ENCODE results near the gene PTGDR2. TPM values are rescaled to one million over a fixed set of nuclear protein-coding genes. Genes with fewer than 3 reads are reported as not detected.

Gene PTGDR2
- total RNA-seq, 2 experiments from 2014 or later, result 1.1 to 3.7 TPM

- Mint-ChIP-seq H3K4me3 (no peak overlapping the region), H3K4me1 (peaks cover 49% of the 10 kb centered on the region)
Measured at GRCh38 chr11:60860943-60861342, 5.2 kb upstream of the PTGDR2 start.

GRCh38 chr11:60859616-60860250 is 4.0 kb upstream of the PTGDR2 start:
- H3K4me3 Mint-ChIP-seq, result no peak overlapping the region
- peak overlapping the region; percentile 5 for H3K27ac Mint-ChIP-seq
- H3K27me3 Mint-ChIP-seq, result peaks cover 5% of the 10 kb centered on the region
- no peaks in the 10 kb centered on the region for H3K9me3 Mint-ChIP-seq (ENCODE audit: low read depth)
- no peak for ATAC-seq
- no peaks in the 10 kb centered on the region for H3K36me3 Mint-ChIP-seq
- CTCF ChIA-PET, result interaction anchor here (1.3 to 1.7 kb wide), 2 partner anchors 10 to 28 kb away, joined by 4 to 9 read pairs; no protein-coding TSS in a partner anchor
- DNase-seq, result no peak
- peaks cover 45% of the 10 kb centered on the region for H3K4me1 Mint-ChIP-seq

More at GRCh38 chr11:60860943-60861342, 5.2 kb upstream of the PTGDR2 start:
- DNase-seq (no peak), ATAC-seq (no peak)
- CTCF ChIA-PET, result interaction anchor here (1.3 to 1.7 kb wide), 3 partner anchors 8 to 27 kb away, joined by 4 to 9 read pairs (median 7); no protein-coding TSS in a partner anchor
- no peaks in the 10 kb centered on the region for H3K9me3 Mint-ChIP-seq (ENCODE audit: low read depth)
- no peaks in the 10 kb centered on the region for H3K36me3 Mint-ChIP-seq
- H3K27me3 Mint-ChIP-seq, result peaks cover 2% of the 10 kb centered on the region
- no peak overlapping the region for H3K27ac Mint-ChIP-seq

- DNase-seq (no peak), ATAC-seq (peak; percentile 68)
- H3K4me1 Mint-ChIP-seq, result peaks cover 37% of the 10 kb centered on the region
- H3K9me3 Mint-ChIP-seq (ENCODE audit: low read depth), result no peaks in the 10 kb centered on the region
- H3K36me3 Mint-ChIP-seq, result no peaks in the 10 kb centered on the region
- CTCF ChIA-PET, result no interaction called here
- H3K27me3 Mint-ChIP-seq, result peaks cover 5% of the 10 kb centered on the region
- no peak overlapping the region for H3K4me3 Mint-ChIP-seq
- H3K27ac Mint-ChIP-seq, result peak overlapping the region; percentile 79
Measured at GRCh38 chr11:60858731-60859464, 3.1 kb upstream of the PTGDR2 start.

- no peaks in the 10 kb centered on the region for H3K9me3 Mint-ChIP-seq (ENCODE audit: low read depth)
- DNase-seq (no peak), ATAC-seq (no peak)
- peaks cover 5% of the 10 kb centered on the region for H3K27me3 Mint-ChIP-seq
- peak overlapping the region; percentile 79 for H3K27ac Mint-ChIP-seq
- H3K4me1 Mint-ChIP-seq, result peaks cover 36% of the 10 kb centered on the region
- CTCF ChIA-PET, result no interaction called here
- peaks cover 1% of the 10 kb centered on the region for H3K36me3 Mint-ChIP-seq
- H3K4me3 Mint-ChIP-seq, result no peak overlapping the region
Measured at GRCh38 chr11:60858236-60858635, 2.5 kb upstream of the PTGDR2 start.

GRCh38 chr11:60857378-60858232 is 1.9 kb upstream of the PTGDR2 start:
- no peak for DNase-seq

GRCh38 chr11:60854847-60855725 is 664 bp downstream of the PTGDR2 start:
- H3K9me3 Mint-ChIP-seq (ENCODE audit: low read depth), result no peaks in the 10 kb centered on the region
- H3K36me3 Mint-ChIP-seq, result peaks cover 10% of the 10 kb centered on the region
- peaks cover 36% of the 10 kb centered on the region for H3K4me1 Mint-ChIP-seq
- no peak for ATAC-seq
- peak overlapping the region; percentile 58 for H3K4me3 Mint-ChIP-seq
- CTCF ChIA-PET, result interaction anchor here (1.8 to 2.8 kb wide), 4 partner anchors 9 to 32 kb away, joined by 4 to 16 read pairs (median 9); no protein-coding TSS in a partner anchor
- peaks cover 5% of the 10 kb centered on the region for H3K27me3 Mint-ChIP-seq
- peak overlapping the region; percentile 64 for H3K27ac Mint-ChIP-seq
- DNase-seq, result no peak

More at GRCh38 chr11:60857378-60858232, 1.9 kb upstream of the PTGDR2 start:
- Mint-ChIP-seq H3K9me3 (ENCODE audit: low read depth) (no peaks in the 10 kb centered on the region), H3K4me3 (no peak overlapping the region), H3K27ac (peak overlapping the region; percentile 1), H3K27me3 (peaks cover 5% of the 10 kb centered on the region), H3K36me3 (peaks cover 4% of the 10 kb centered on the region), H3K4me1 (peaks cover 36% of the 10 kb centered on the region)
- CTCF ChIA-PET, result no interaction called here
- ATAC-seq, result no peak

GRCh38 chr11:60854140-60854846 is 1.5 kb downstream of the PTGDR2 start:
- Mint-ChIP-seq H3K4me1 (peaks cover 32% of the 10 kb centered on the region), H3K27ac (no peak overlapping the region)
- CTCF ChIA-PET, result interaction anchor here (2.8 kb wide), 2 partner anchors 18 to 24 kb away, joined by 8 to 16 read pairs; no protein-coding TSS in a partner anchor

GRCh38 chr11:60852982-60853950 is 2.5 kb downstream of the PTGDR2 start:
- H3K36me3 Mint-ChIP-seq, result peaks cover 10% of the 10 kb centered on the region
- H3K4me3 Mint-ChIP-seq, result no peak overlapping the region
- no peak for DNase-seq
- peaks cover 5% of the 10 kb centered on the region for H3K27me3 Mint-ChIP-seq
- H3K27ac Mint-ChIP-seq, result no peak overlapping the region
- H3K4me1 Mint-ChIP-seq, result peaks cover 22% of the 10 kb centered on the region
- H3K9me3 Mint-ChIP-seq (ENCODE audit: low read depth), result no peaks in the 10 kb centered on the region
- CTCF ChIA-PET, result no interaction called here
- no peak for ATAC-seq

More at GRCh38 chr11:60854140-60854846, 1.5 kb downstream of the PTGDR2 start:
- H3K9me3 Mint-ChIP-seq (ENCODE audit: low read depth), result no peaks in the 10 kb centered on the region
- H3K27me3 Mint-ChIP-seq, result peaks cover 5% of the 10 kb centered on the region
- peaks cover 10% of the 10 kb centered on the region for H3K36me3 Mint-ChIP-seq
- no peak overlapping the region for H3K4me3 Mint-ChIP-seq
- DNase-seq, result no peak
- no peak for ATAC-seq

GRCh38 chr11:60852117-60852981 is 3.4 kb downstream of the PTGDR2 start:
- peaks cover 5% of the 10 kb centered on the region for H3K27me3 Mint-ChIP-seq
- peaks cover 14% of the 10 kb centered on the region for H3K4me1 Mint-ChIP-seq
- ATAC-seq, result no peak
- H3K27ac Mint-ChIP-seq, result no peak overlapping the region
- H3K9me3 Mint-ChIP-seq (ENCODE audit: low read depth), result no peaks in the 10 kb centered on the region
- H3K36me3 Mint-ChIP-seq, result peaks cover 10% of the 10 kb centered on the region
- DNase-seq, result no peak
- no peak overlapping the region for H3K4me3 Mint-ChIP-seq
- CTCF ChIA-PET, result no interaction called here

GRCh38 chr11:60851327-60852104 is 4.2 kb downstream of the PTGDR2 start:
- H3K9me3 Mint-ChIP-seq (ENCODE audit: low read depth), result no peaks in the 10 kb centered on the region
- CTCF ChIA-PET, result interaction anchor here (0.9 to 3.4 kb wide), 3 partner anchors 9 to 20 kb away, joined by 3 to 20 read pairs (median 5); partner anchors contain the start of gene CCDC86
- peaks cover 12% of the 10 kb centered on the region for H3K36me3 Mint-ChIP-seq
- H3K27me3 Mint-ChIP-seq, result peaks cover 5% of the 10 kb centered on the region
- H3K4me1 Mint-ChIP-seq, result peaks cover 11% of the 10 kb centered on the region
- no peak overlapping the region for H3K27ac Mint-ChIP-seq
- no peak overlapping the region for H3K4me3 Mint-ChIP-seq
- ATAC-seq (no peak), DNase-seq (no peak)

Data from activated CD8-positive, alpha-beta memory T cell treated with anti-CD3 and anti-CD28 coated beads, Interleukin-2, amount 10 ng/mL, durations not matched to agents 7 days and 5 days (primary cell).